Ovary (tissue), 3 donors: ENCODE results near the gene TRAM2.

Experiments used
- POLR2A ChIP-seq: fragments of 450-650 bp; IDR thresholded peaks from one replicate; pipeline ENCODE4 v1.6.1; 2017; ENCODE audit warnings: antibody characterized with exemption, mild to moderate bottlenecking, moderate library complexity
- TF ChIP-seq, protein P1 (sequence below), 3 donors: fragments of 450-650 bp in 2 of 3; fragments of 200-600 bp in 1 of 3; IDR thresholded peaks; one replicate each; pipeline versions ENCODE4 v1.5.1 to v1.8.0; 2016 to 2022; ENCODE audit warnings: antibody characterized with exemption in 3 of 3, mild to moderate bottlenecking in 1 of 3
- donor health status: DM: no; HTN: no; CAD: no.

DNA sequence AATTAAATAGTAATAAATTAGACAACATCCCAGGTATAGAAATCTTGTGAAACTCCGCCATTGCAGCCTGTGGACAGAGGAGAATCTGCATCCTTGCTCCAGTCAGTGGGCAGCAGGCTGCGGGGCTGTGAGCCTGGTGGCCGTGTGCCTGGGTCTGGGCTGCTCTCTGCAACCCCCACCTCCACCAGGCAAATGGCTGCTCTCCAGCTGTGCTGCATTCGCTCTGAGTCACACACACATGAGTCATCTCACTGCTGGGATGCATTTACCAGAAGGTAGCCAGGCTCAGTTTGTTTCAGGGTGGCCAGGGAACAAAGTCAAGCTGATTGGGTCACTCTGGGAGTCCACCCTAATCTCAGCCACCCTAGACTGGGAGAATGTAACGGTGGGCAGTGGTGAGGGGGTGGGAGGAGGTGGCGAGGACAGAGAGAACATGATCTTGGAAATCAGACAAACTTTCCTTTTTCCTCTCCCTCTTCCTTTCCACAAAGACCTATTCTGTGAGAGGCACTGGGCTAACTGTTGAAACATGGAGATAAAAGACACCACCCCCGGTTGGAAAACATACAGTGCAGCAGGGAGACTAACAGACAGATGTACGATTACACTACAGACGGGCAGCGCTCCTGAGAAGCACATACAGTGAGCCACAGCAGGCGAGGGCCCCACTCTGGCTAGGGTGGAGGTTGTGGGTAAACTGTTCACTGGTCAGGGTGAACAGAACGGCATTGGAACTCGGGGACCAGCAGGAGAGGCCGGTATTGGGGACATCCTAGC, 59.2 kb downstream of the TRAM2 start:
- TF ChIP-seq, protein P1, sequence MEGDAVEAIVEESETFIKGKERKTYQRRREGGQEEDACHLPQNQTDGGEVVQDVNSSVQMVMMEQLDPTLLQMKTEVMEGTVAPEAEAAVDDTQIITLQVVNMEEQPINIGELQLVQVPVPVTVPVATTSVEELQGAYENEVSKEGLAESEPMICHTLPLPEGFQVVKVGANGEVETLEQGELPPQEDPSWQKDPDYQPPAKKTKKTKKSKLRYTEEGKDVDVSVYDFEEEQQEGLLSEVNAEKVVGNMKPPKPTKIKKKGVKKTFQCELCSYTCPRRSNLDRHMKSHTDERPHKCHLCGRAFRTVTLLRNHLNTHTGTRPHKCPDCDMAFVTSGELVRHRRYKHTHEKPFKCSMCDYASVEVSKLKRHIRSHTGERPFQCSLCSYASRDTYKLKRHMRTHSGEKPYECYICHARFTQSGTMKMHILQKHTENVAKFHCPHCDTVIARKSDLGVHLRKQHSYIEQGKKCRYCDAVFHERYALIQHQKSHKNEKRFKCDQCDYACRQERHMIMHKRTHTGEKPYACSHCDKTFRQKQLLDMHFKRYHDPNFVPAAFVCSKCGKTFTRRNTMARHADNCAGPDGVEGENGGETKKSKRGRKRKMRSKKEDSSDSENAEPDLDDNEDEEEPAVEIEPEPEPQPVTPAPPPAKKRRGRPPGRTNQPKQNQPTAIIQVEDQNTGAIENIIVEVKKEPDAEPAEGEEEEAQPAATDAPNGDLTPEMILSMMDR (IDR thresholded peaks at IDR 0.05), result no peak
- TF ChIP-seq POLR2A, result peak; percentile 45
